IMR-90 (cell line): Measurements from ENCODE around the gene B4GALNT2. TPM values are rescaled to one million over a fixed set of nuclear protein-coding genes. Genes with fewer than 3 reads are reported as not detected.

ENCODE experiments used
- ATAC-seq: fragments of 200-7000 bp; cut with Tn5 transposase; 2 replicates; pipeline ENCODE4 v1.9.1; 2020; ENCODE audit warnings: low read depth, mild to moderate bottlenecking, moderate library complexity
- BruUV-seq: library from RNA; stranded (reverse); fragments of 400-500 nt; replicated peaks from 2 replicates; lab custom pipeline; 2021; lab: Mats Ljungman, UMichigan
- CTCF ChIA-PET: fragments of 300-600 bp; formaldehyde crosslinking; extraction: SDS; loops from one replicate; lab custom pipeline; 2021; ENCODE audit warnings: antibody characterized with exemption; lab: Yijun Ruan, JAX
- POLR2A ChIA-PET: fragments of 300-600 bp; sonication (Branson Sonifier 250); formaldehyde crosslinking; loops from one replicate; lab custom pipeline; 2022; ENCODE audit warnings: antibody characterized with exemption; ENCODE audit not compliant: unreplicated experiment; lab: Charles Lee
- DNase-seq: peaks from one replicate; pipeline ENCODE4 v3.0.0; 2013
- H2AFZ ChIP-seq: replicated peaks from 2 replicates; pipeline ENCODE3; 2013; ENCODE audit warnings: low read length, mild to moderate bottlenecking; ENCODE audit not compliant: poor library complexity
- H2AK5ac ChIP-seq: 2 replicates; pipeline ENCODE4 v1.6.1; 2013; ENCODE audit warnings: low read depth, low read length, inconsistent platforms
- H2AK9ac ChIP-seq: replicated peaks from 2 replicates; pipeline ENCODE3; 2013; ENCODE audit warnings: mild to moderate bottlenecking, low read depth, low read length, moderate library complexity; ENCODE audit not compliant: poor library complexity
- H2BK120ac ChIP-seq: 2 replicates; pipeline ENCODE4 v1.6.1; 2013; ENCODE audit warnings: low read depth, low read length, inconsistent platforms
- H2BK15ac ChIP-seq: 3 replicates; pipeline ENCODE4 v1.6.1; 2013; ENCODE audit warnings: low read depth, low read length, inconsistent platforms
- H2BK20ac ChIP-seq: 2 replicates; pipeline ENCODE4 v1.6.1; 2013; ENCODE audit warnings: low read depth, mild to moderate bottlenecking, inconsistent platforms, low read length, moderate library complexity
- H2BK5ac ChIP-seq: 2 replicates; pipeline ENCODE4 v1.6.1; 2013; ENCODE audit warnings: mild to moderate bottlenecking, low read depth, low read length, inconsistent platforms; ENCODE audit not compliant: poor library complexity, severe bottlenecking
- H3K14ac ChIP-seq: replicated peaks from 2 replicates; pipeline ENCODE4 v1.6.1; 2013; ENCODE audit warnings: low read depth, low read length, inconsistent platforms
- H3K18ac ChIP-seq: 2 replicates; pipeline ENCODE4 v1.6.1; 2013; ENCODE audit warnings: low read depth, low read length, control low read depth
- H3K23ac ChIP-seq: 2 replicates; pipeline ENCODE4 v1.6.1; 2013; ENCODE audit warnings: low read depth, low read length, inconsistent platforms
- H3K27ac ChIP-seq: 2 replicates; pipeline ENCODE4 v1.5.1; 2013; ENCODE audit warnings: mild to moderate bottlenecking, control low read depth, low read length; ENCODE audit not compliant: insufficient read depth
- H3K27me3 ChIP-seq: 2 replicates; pipeline ENCODE4 v1.6.1; 2013; ENCODE audit warnings: low read length; ENCODE audit not compliant: control insufficient read depth, insufficient read depth
- H3K36me3 ChIP-seq: 2 replicates; pipeline ENCODE4 v1.6.1; 2013; ENCODE audit warnings: low read length, mixed read lengths; ENCODE audit not compliant: control insufficient read depth, insufficient read depth
- H3K4ac ChIP-seq: 2 replicates; pipeline ENCODE4 v1.6.1; 2013; ENCODE audit warnings: low read depth, low read length, inconsistent platforms
- H3K4me1 ChIP-seq: 2 replicates; pipeline ENCODE4 v1.6.1; 2013; ENCODE audit warnings: low read length, mixed read lengths; ENCODE audit not compliant: control insufficient read depth, insufficient read depth
- H3K4me2 ChIP-seq: 2 replicates; pipeline ENCODE4 v1.6.1; 2013; ENCODE audit warnings: low read depth, mild to moderate bottlenecking, control low read depth, low read length, moderate library complexity
- H3K4me3 ChIP-seq: 2 replicates; pipeline ENCODE4 v1.5.1; 2013; ENCODE audit warnings: low read depth, mild to moderate bottlenecking, control low read depth, low read length, moderate library complexity; ENCODE audit not compliant: insufficient read depth
- H3K56ac ChIP-seq: 2 replicates; pipeline ENCODE4 v1.6.1; 2013; ENCODE audit warnings: low read length, inconsistent platforms; ENCODE audit not compliant: insufficient read depth; ENCODE audit errors: extremely low read depth
- H3K79me1 ChIP-seq, 2 experiments: 2 replicates each; pipeline ENCODE4 v1.6.1; 2013; ENCODE audit warnings: low read length in 2 of 2, inconsistent platforms in 1 of 2, low read depth in 1 of 2
- H3K9ac ChIP-seq: 2 replicates; pipeline ENCODE4 v1.6.1; 2013; ENCODE audit warnings: low read depth, low read length, control low read depth
- H3K9me1 ChIP-seq: 2 replicates; pipeline ENCODE4 v1.6.1; 2013; ENCODE audit warnings: low read length, inconsistent platforms; ENCODE audit not compliant: insufficient read depth
- H3K9me3 ChIP-seq: 2 replicates; pipeline ENCODE4 v1.6.1; 2013; ENCODE audit warnings: low read length; ENCODE audit not compliant: control insufficient read depth, insufficient read depth
- H4K20me1 ChIP-seq: 2 replicates; pipeline ENCODE4 v1.6.1; 2013; ENCODE audit warnings: low read length, inconsistent platforms; ENCODE audit not compliant: insufficient read depth
- H4K5ac ChIP-seq: 2 replicates; pipeline ENCODE4 v1.6.1; 2013; ENCODE audit warnings: mild to moderate bottlenecking, low read depth, low read length, control low read depth
- H4K8ac ChIP-seq, 2 experiments: 2 replicates each; pipeline ENCODE4 v1.6.1; 2013; ENCODE audit warnings: low read depth in 2 of 2, low read length in 2 of 2, control low read depth in 1 of 2, inconsistent platforms in 1 of 2
- H4K91ac ChIP-seq: 2 replicates; pipeline ENCODE4 v1.6.1; 2013; ENCODE audit warnings: low read depth, low read length, inconsistent platforms; ENCODE audit not compliant: insufficient read depth
- BHLHE40 ChIP-seq: fragments of 150-350 bp; IDR thresholded peaks from 2 replicates; pipeline ENCODE4 v1.6.1; 2016; ENCODE audit warnings: mild to moderate bottlenecking, low read depth, low read length
- CTCF ChIP-seq: conservative IDR thresholded peaks from 2 replicates; pipeline ENCODE4 v1.5.1; 2012; ENCODE audit warnings: mild to moderate bottlenecking, low read depth, low read length, improper control_type of control experiment
- WGBS, 2 experiments: methylation state at CpG; one replicate each; pipeline versions ENCODE4 v1.1.5 to v1.1.7; 2013; ENCODE audit warnings: missing lambda C conversion rate in 2 of 2; ENCODE audit not compliant: insufficient read length in 1 of 2; ENCODE audit errors: extremely low coverage in 2 of 2; 5-methylcytosine and 5-hydroxymethylcytosine counted together
- dilution Hi-C: fragments of 300-500 bp; cut with HindIII; formaldehyde crosslinking; loops from one replicate; pipeline ENCODE4 v1.14.3; 2018; ENCODE audit warnings: low sequenced_read_pairs; ENCODE audit not compliant: unreplicated experiment
- in situ Hi-C: fragments of 300-500 bp; cut with MboI; formaldehyde crosslinking; loops from 3 replicates; pipeline ENCODE4 v1.14.3; 2019; ENCODE audit warnings: low sequenced_read_pairs, inconsistent platforms, mixed read lengths
- intact Hi-C: fragments of 100-400 bp; cut with micrococcal nuclease; formaldehyde crosslinking; loops from 2 replicates; pipeline ENCODE4 v1.10.0; 2022
- polyA plus RNA-seq, 3 experiments: library from polyadenylated mRNA; depleted of rRNA; stranded (reverse); fragments of >200 nt; gene quantifications; 2 replicates each; pipeline ENCODE4 v1.2.3, GENCODE V29; 2012; ENCODE audit warnings: low replicate concordance in 1 of 3
- total RNA-seq: library from RNA; depleted of rRNA; stranded (reverse); fragments of >200 nt; gene quantifications from 2 replicates; pipeline ENCODE4 v1.2.3, GENCODE V29; 2012

Gene B4GALNT2
- total and polyA plus RNA-seq, 2 of the 4 experiments (the other 2 are of a cell fraction): not detected

- Histone ChIP-seq H3K9me3 (no peaks in the 10 kb centered on the region), H2BK5ac (no peak overlapping the region), H3K9ac (peak overlapping the region; percentile 15), H3K79me1 (no peaks in the 10 kb centered on the region), H4K20me1 (peaks cover 3% of the 10 kb centered on the region), H2BK20ac (no peak overlapping the region), H3K27me3 (no peaks in the 10 kb centered on the region), H3K4me2 (peak overlapping the region; percentile 74), H3K18ac (no peak overlapping the region), H3K4ac (peak overlapping the region; percentile 6), H2BK120ac (peak overlapping the region; percentile 17; the same call in 1 of the 2 replicates), H4K91ac (0 out of 2 replicates have a peak overlapping the region, but pooled peaks have one; percentile 31), H4K8ac (peak overlapping the region; percentile 7 to 86; a peak in 3 of 4 replicates), H3K56ac (no peak overlapping the region), H3K36me3 (no peaks in the 10 kb centered on the region), H2AK9ac (no peak overlapping the region), H3K4me1 (no peaks in the 10 kb centered on the region), H3K4me3 (peak overlapping the region; percentile 66), H2AK5ac (peak overlapping the region; percentile 23; the same call in 1 of the 2 replicates), H3K27ac (no peak overlapping the region), H2AFZ (peak overlapping the region; percentile 95), H3K23ac (peak overlapping the region; percentile 50; the same call in 1 of the 2 replicates), H3K9me1 (peaks cover 8% of the 10 kb centered on the region; the same call in 1 of the 2 replicates), H2BK15ac (no peak overlapping the region), H3K14ac (peak overlapping the region; percentile 38; the same call in 1 of the 2 replicates), H4K5ac (0 out of 2 replicates have a peak overlapping the region, but pooled peaks have one; percentile 5)
- intact Hi-C loops: loop anchor here (5.0 to 10.0 kb wide), 2 partner anchors 34 to 871 kb away; no protein-coding TSS in a partner anchor
- in situ Hi-C loops: no loop called here
- ChIA-PET POLR2A (interaction anchor here (0.5 kb wide), 1 partner anchor 17 kb away, joined by 8 read pairs; the partner anchor contains the start of genes ABI3 and GNGT2), CTCF (no interaction called here)
- 13% methylated on average over 3 of the region's 21 CpGs; no CpG with 5 or more reads in 1 of the 2 experiments for WGBS, 2 experiments
- dilution Hi-C loops: no loop called here
- DNase-seq (peak; percentile 51), ATAC-seq (no peak)
- no TSS peak for BruUV-seq
- TF ChIP-seq CTCF (no peak), BHLHE40 (peak; percentile 32; the same call in 1 of the 2 replicates)
Observed at GRCh38 chr17:49193513-49194296, 61.1 kb downstream of the B4GALNT2 start.
